Panc1 (cell line): ENCODE results near the gene RGS6.

ENCODE experiments used
- CTCF ChIP-seq: fragments of 450-650 bp; IDR thresholded peaks from 2 replicates; pipeline ENCODE4 v1.5.1; 2017; ENCODE audit warnings: mild to moderate bottlenecking
- TCF7L2 ChIP-seq: IDR thresholded peaks from 2 replicates; pipeline ENCODE4 v1.6.1; 2011; ENCODE audit warnings: mild to moderate bottlenecking, low read depth, low read length, inconsistent platforms
- TF ChIP-seq, protein P1 (sequence below), 2 experiments: IDR thresholded peaks; 2 replicates each; pipeline ENCODE4 v1.6.1; 2011 to 2012; ENCODE audit warnings: low read depth in 2 of 2, control low read depth in 1 of 2, low read length in 1 of 2, mild to moderate bottlenecking in 1 of 2, moderate library complexity in 1 of 2; ENCODE audit not compliant: insufficient read depth in 1 of 2

GRCh38 chr14:72387726-72388125 is 455.5 kb downstream of the RGS6 start:
- TF ChIP-seq CTCF (no peak), TCF7L2 (no peak)
- TF ChIP-seq, protein P1, sequence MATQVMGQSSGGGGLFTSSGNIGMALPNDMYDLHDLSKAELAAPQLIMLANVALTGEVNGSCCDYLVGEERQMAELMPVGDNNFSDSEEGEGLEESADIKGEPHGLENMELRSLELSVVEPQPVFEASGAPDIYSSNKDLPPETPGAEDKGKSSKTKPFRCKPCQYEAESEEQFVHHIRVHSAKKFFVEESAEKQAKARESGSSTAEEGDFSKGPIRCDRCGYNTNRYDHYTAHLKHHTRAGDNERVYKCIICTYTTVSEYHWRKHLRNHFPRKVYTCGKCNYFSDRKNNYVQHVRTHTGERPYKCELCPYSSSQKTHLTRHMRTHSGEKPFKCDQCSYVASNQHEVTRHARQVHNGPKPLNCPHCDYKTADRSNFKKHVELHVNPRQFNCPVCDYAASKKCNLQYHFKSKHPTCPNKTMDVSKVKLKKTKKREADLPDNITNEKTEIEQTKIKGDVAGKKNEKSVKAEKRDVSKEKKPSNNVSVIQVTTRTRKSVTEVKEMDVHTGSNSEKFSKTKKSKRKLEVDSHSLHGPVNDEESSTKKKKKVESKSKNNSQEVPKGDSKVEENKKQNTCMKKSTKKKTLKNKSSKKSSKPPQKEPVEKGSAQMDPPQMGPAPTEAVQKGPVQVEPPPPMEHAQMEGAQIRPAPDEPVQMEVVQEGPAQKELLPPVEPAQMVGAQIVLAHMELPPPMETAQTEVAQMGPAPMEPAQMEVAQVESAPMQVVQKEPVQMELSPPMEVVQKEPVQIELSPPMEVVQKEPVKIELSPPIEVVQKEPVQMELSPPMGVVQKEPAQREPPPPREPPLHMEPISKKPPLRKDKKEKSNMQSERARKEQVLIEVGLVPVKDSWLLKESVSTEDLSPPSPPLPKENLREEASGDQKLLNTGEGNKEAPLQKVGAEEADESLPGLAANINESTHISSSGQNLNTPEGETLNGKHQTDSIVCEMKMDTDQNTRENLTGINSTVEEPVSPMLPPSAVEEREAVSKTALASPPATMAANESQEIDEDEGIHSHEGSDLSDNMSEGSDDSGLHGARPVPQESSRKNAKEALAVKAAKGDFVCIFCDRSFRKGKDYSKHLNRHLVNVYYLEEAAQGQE (IDR thresholded peaks at IDR 0.05; ENCODE audit: insufficient read depth in 1 of 2, low read depth in 2 of 2, low read length in 1 of 2): no peak
